ENCODE measurements around the gene DHRS2. TPM values are rescaled to one million over a fixed set of nuclear protein-coding genes. Genes with fewer than 3 reads are reported as not detected.

Gene DHRS2
- total and polyA plus RNA-seq, 10 of the 15 experiments (the other 5 are each of a cell fraction or from before 2014, with no cell fraction given): 0.09 to 1.8 (median 0.73) TPM; not detected in 1

GRCh38 chr14:23626946-23627345 lies 9.2 kb upstream of the DHRS2 start:
- SMC1A ChIA-PET (ENCODE audit: uncharacterized antibody, unreplicated experiment): no interaction called here
- TF ChIP-seq HCFC1 (IDR thresholded peaks at IDR 0.05; ENCODE audit: low read length) (no peak), SIX5 (IDR thresholded peaks at IDR 0.05; ENCODE audit: low read depth, low read length, severe bottlenecking) (no peak), ASH2L (IDR thresholded peaks at IDR 0.05; ENCODE audit: borderline replicate concordance, low read depth) (no peak)
- TF ChIP-seq, protein P1, sequence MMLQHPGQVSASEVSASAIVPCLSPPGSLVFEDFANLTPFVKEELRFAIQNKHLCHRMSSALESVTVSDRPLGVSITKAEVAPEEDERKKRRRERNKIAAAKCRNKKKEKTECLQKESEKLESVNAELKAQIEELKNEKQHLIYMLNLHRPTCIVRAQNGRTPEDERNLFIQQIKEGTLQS (IDR thresholded peaks at IDR 0.05; ENCODE audit: borderline replicate concordance, extremely low read depth, low read depth, low read length): no peak
- ATAC-seq: no peak
- no TSS peak for BruUV-seq (replicated peaks)
- in situ Hi-C loops (cut with MboI): no loop called here
- Histone ChIP-seq H3K9ac (ENCODE audit: control insufficient read depth, insufficient read depth, low read length) (no peak overlapping the region), H3K79me2 (ENCODE audit: control insufficient read depth, insufficient read depth, low read length) (no peaks in the 10 kb centered on the region), H3K36me3 (ENCODE audit: control insufficient read depth in 2 of 2, insufficient read depth in 2 of 2, low read length in 1 of 2) (no peaks in the 10 kb centered on the region), H3K4me2 (ENCODE audit: control insufficient read depth, insufficient read depth) (no peak overlapping the region), H2AFZ (ENCODE audit: control insufficient read depth, low read depth, low read length) (no peak overlapping the region), H3K27me3 (replicated peaks in 1 of 2; ENCODE audit: control insufficient read depth in 2 of 2, insufficient read depth in 2 of 2, low read length in 1 of 2) (no peaks in the 10 kb centered on the region), H3K4me3 (no peak overlapping the region), H3K4me1 (ENCODE audit: control insufficient read depth, insufficient read depth, low read length) (peaks cover 5% of the 10 kb centered on the region), H4K20me1 (ENCODE audit: control insufficient read depth, insufficient read depth) (no peaks in the 10 kb centered on the region), H3K27ac (ENCODE audit: control insufficient read depth, insufficient read depth) (no peak overlapping the region), H3K9me3 (replicated peaks; ENCODE audit: control insufficient read depth, insufficient read depth, low read length) (peaks cover 6% of the 10 kb centered on the region)
- intact Hi-C loops (cut with micrococcal nuclease; ENCODE audit: unreplicated experiment): no loop called here
- CTCF ChIA-PET: interaction anchor here (0.7 to 7.3 kb wide), 4 partner anchors 38 to 307 kb away, joined by 3 to 91 read pairs (median 4); no protein-coding TSS in a partner anchor
- RAD21 ChIA-PET (ENCODE audit: unreplicated experiment): interaction anchor here (1.6 kb wide), 1 partner anchor 38 kb away, joined by 5 read pairs; no protein-coding TSS in a partner anchor
- FAIRE-seq: no peak
- DNase-seq (ENCODE audit: low read depth, low spot score): no peak
- POLR2A ChIA-PET: no interaction called here

GRCh38 chr14:23627961-23628360 lies 8.2 kb upstream of the DHRS2 start:
- H3K27ac ChIP-seq (ENCODE audit: control insufficient read depth, insufficient read depth): no peak overlapping the region
- H4K20me1 ChIP-seq (ENCODE audit: control insufficient read depth, insufficient read depth): no peaks in the 10 kb centered on the region
- H3K4me2 ChIP-seq (ENCODE audit: control insufficient read depth, insufficient read depth): no peak overlapping the region
- no peaks in the 10 kb centered on the region for H3K36me3 ChIP-seq (ENCODE audit: control insufficient read depth in 2 of 2, insufficient read depth in 2 of 2, low read length in 1 of 2)
- CTCF ChIA-PET: interaction anchor here (7.3 kb wide), 1 partner anchor 39 kb away, joined by 91 read pairs; no protein-coding TSS in a partner anchor
- 42% methylated on average over 6 of the region's 6 CpGs for WGBS (ENCODE audit: insufficient coverage, insufficient replicate concordance, low lambda C conversion rate, missing lambda C conversion rate)
- SMC1A ChIA-PET (ENCODE audit: uncharacterized antibody, unreplicated experiment): no interaction called here
- in situ Hi-C loops (cut with MboI): no loop called here
- DNase-seq (ENCODE audit: low read depth, low spot score): no peak
- intact Hi-C loops (cut with micrococcal nuclease; ENCODE audit: unreplicated experiment): no loop called here
- TF ChIP-seq RAD21 (IDR thresholded peaks at IDR 0.05; ENCODE audit: insufficient read depth, low read depth, low read length): no peak
- TF ChIP-seq YY1 (IDR thresholded peaks at IDR 0.05; ENCODE audit: low read depth, low read length): no peak
- ATAC-seq: no peak
- POLR2A ChIA-PET: no interaction called here
- no peak overlapping the region for H3K4me3 ChIP-seq
- H2AFZ ChIP-seq (ENCODE audit: control insufficient read depth, low read depth, low read length): no peak overlapping the region
- peaks cover 6% of the 10 kb centered on the region for H3K9me3 ChIP-seq (replicated peaks; ENCODE audit: control insufficient read depth, insufficient read depth, low read length)
- no peak overlapping the region for H3K9ac ChIP-seq (ENCODE audit: control insufficient read depth, insufficient read depth, low read length)
- no peaks in the 10 kb centered on the region for H3K27me3 ChIP-seq (replicated peaks in 1 of 2; ENCODE audit: control insufficient read depth in 2 of 2, insufficient read depth in 2 of 2, low read length in 1 of 2)
- no peaks in the 10 kb centered on the region for H3K79me2 ChIP-seq (ENCODE audit: control insufficient read depth, insufficient read depth, low read length)
- H3K4me1 ChIP-seq (ENCODE audit: control insufficient read depth, insufficient read depth, low read length): peaks cover 5% of the 10 kb centered on the region
- FAIRE-seq: no peak
- RAD21 ChIA-PET (ENCODE audit: unreplicated experiment): interaction anchor here (1.2 kb wide), 1 partner anchor 39 kb away, joined by 5 read pairs; no protein-coding TSS in a partner anchor
- no TSS peak for BruUV-seq (replicated peaks)

Measured in GM12878 (cell line).